OCI-LY7 (cell line): ENCODE results near the gene WDFY2.

Experiments used
- CTCF ChIP-seq: fragments of 200-600 bp; sonication (generic); conservative IDR thresholded peaks from 2 replicates; pipeline ENCODE4 v1.5.1; 2014; ENCODE audit warnings: mild to moderate bottlenecking, antibody characterized with exemption, low read length, moderate library complexity, mixed read lengths
- EZH2phosphoT487 ChIP-seq: fragments of 200-600 bp; sonication (generic); IDR thresholded peaks from 2 replicates; pipeline ENCODE4 v1.6.1; 2018; ENCODE audit warnings: low read depth, borderline replicate concordance, mild to moderate bottlenecking, mixed run types, antibody characterized with exemption, low read length, moderate library complexity, mixed read lengths

- TF ChIP-seq CTCF (no peak), EZH2phosphoT487 (no peak)
Measured at GRCh38 chr13:51645154-51645650, 60.9 kb downstream of the WDFY2 start.
